Stimulated activated CD4-positive, alpha-beta T cell treated with anti-CD3 and anti-CD28 coated beads, Interleukin-15, amount 100 ng/mL, for 1 hour (primary cell): ENCODE measurements around the gene RPS19BP1.
A peak's percentile ranks its signal among the peaks of the same experiment; 100 is the strongest.

Experiments used
- DNase-seq, 2 donors: peaks; one replicate each; pipeline ENCODE4 v3.0.0-alpha.2; 2020; ENCODE audit warnings: low read depth in 1 of 2, low spot score in 1 of 2

Gene RPS19BP1, protein sequence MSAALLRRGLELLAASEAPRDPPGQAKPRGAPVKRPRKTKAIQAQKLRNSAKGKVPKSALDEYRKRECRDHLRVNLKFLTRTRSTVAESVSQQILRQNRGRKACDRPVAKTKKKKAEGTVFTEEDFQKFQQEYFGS

DNA sequence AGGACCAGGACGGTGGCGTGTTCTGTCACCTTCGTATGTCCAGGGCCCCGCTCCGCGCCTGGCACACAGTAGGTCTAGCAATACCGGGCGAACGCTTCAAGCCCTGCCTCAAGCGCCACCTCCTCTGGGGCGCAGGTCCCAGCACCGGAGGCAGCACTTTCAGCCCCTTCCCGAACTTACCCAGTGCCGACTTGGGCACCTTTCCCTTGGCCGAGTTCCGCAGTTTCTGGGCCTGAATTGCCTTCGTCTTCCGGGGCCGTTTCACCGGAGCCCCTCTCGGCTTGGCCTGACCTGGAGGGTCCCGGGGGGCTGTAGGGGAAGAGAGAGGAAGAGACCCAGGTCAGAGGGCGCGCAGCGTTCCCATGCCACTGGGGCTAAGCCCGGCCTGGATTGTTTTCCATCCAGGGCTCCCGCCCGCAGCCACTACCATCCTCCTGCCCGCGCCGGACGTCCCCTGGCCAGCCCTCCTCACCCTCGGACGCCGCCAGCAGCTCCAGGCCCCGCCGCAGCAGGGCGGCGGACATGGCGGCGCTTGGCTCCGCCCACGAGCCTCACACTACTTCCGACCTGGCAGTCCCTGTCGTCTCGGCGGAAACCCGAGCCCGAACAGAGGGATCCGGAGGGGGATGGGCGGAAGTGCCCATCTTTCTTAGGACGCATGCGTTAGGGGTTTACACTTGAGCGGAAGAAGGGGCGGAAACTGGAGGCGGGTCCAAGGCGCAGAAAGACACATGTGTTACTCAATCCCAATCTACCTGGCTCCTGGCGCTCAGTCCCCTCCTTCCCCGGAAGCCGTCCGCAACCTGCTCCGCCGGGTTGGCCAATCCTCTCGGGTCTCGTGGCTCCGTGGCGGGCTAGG lies at the start of gene RPS19BP1:
Gene RPS19BP1, minus strand, starts transcription at position 534 of the 859 bp plus-strand sequence. Its CDS starts 10 bp downstream, at position 524.
- peak; percentile 97 to 98 for DNase-seq

- no peak for DNase-seq
Measured at GRCh38 chr22:39581303-39581702, 48.8 kb upstream of the RPS19BP1 start.

DNA sequence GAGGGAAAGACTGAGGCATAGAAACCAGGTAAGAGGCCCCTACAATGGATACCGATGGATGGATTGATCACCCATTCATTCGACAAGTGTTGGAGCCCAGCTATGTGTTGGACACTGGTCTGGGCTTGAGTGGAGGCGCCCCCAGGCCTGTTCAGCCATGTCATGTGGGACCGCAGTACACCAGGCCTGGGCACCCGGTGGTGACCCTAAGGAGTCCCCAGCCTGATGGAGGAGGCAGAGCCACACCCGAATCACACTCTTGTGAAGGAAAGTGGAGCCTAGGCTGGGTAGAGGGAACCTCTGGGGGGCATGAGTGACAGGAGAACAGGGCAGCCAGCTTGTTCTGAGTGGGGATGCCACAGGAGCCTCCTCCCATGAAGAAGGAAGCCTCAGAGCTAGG lies 48.2 kb upstream of the RPS19BP1 start:
- no peak for DNase-seq

DNA sequence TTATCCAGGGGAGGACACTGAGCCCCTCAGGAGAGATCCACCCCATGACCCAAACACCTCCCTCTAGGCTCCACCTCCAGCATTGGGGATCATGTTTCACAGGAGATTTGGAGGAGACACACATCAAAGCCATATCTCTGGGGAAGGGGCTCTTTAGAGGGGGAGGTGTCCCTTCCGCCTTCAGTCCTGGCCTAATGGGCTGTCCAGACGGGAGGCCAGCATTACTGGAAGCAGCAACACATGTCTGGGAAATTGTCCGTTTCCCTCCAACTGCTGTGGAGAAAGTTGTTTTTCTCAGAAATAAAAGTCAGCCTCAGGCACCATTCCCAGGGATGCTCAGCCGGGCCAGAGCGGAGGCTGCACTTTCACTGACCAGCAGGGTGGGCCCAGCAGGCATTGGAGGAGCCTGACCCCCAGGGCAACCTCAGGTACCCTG lies 47.5 kb upstream of the RPS19BP1 start:
- DNase-seq = no peak

DNA sequence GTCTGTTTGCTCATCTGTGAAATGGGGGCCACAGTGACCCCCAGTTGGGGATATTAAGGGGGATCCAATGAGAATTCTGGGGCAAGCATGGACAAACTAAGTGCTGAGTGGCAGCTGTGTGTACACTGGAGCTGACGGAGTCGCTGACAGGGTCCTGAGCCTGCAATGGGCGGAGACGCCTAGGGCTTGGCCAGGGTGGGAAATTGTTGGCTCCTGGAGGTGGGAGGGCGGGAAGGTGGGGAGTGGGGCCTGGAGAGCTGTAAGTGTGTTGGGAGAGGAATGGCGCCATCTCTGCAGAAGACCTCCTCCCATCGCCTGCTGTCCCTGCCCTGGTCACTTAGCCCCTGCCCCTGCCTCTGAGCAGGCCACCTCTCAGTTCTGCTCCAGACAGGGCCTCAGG lies 45.4 kb upstream of the RPS19BP1 start:
- no peak for DNase-seq

DNA sequence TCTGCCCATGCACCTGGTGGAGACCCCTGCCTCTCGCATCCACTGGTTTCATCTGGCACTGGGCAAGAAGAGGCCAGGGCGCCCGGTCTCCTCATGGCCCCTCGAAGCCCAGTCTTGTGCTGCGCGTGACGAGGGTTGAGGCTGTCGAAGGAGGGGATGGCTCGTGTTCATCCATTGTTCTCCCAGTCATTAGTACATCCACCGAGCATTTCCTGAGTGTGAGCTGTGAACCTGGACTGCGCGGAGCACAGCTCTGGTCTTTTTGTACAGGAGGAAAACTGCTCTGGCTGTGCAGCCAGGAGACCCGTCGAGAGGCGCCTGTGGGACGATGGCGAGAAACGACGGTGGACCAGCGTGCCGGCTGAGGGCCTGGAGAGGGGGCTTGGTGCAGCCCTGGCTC lies 44.8 kb upstream of the RPS19BP1 start:
- no peak for DNase-seq

DNA sequence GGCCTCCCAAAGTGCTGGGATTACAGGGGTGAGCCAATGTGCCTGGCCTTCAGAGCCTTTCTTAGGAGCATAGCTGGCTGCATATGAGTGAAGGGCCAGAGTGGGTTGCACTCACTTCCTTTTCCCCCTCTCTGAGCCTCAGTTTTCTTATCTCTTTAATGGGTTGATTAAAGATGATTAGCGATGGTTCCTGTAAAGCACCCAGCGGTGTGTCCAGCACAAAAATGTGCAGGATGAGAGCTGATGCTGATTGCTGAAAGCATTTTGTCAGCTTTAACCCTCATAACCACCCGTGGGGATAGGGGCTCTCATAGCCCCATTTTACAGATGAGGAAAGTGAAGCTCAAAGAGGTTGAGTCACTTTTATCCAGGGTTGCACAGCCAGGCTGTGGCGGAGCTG lies 43.5 kb upstream of the RPS19BP1 start:
- DNase-seq = no peak

DNA sequence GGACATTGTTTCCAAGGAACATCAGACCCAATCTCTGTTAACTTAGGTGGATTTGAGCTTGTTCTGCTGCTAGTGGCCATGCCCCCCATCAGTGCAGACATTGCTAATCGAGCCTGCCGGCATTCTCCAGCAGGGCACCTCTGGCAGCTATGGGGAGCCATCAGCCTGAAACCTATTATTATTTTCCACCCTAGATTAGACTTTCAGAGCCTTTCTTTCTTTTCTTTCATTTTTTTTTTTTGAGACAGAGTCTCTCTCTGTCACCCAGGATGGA lies 42.9 kb upstream of the RPS19BP1 start:
- no peak for DNase-seq

- DNase-seq = no peak
Measured at GRCh38 chr22:39574779-39575551, 42.4 kb upstream of the RPS19BP1 start.

DNA sequence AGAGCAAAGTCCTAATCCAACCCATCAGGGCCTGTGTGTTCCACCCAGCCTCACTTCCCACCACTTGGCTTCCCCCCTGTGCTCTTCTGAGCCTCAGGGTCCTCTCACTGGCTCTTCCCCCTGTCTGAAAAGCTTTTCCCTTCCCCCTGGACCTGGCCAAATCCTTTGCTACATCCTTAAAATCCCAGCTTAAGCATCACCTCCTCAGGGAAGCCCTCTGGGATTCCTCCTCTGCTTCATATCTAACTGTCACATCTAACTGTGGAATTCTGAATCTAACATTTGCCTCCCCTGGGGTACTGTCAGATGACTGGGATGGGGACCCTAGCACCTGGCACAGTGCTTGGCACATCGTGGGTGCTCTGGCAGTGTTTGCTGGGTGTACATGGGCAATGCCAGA lies 39.0 kb upstream of the RPS19BP1 start:
- no peak for DNase-seq

DNA sequence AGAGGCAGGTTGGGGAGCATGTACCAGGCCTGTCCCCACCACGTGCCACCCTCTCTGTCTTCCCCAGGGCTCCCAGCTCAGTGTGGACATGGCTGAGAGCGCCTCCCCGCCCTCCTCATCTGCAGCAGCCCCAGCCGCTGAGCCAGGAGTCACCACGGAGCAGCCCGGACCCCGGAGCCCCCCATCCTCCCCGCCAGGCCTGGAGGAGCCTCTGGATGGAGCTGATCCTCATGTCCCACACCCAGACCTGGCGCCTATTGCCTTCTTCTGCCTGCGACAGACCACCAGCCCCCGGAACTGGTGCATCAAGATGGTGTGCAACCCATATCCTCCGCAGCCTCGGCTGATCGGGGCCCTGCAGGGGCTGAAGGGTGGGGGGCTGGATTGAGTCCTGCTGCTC lies 38.1 kb upstream of the RPS19BP1 start, which contains the start of gene CACNA1I:
Gene CACNA1I, plus strand, starts transcription at position 89 of the 400 bp plus-strand sequence. Its CDS starts 0 bp downstream, at position 89.
- no peak for DNase-seq

DNA sequence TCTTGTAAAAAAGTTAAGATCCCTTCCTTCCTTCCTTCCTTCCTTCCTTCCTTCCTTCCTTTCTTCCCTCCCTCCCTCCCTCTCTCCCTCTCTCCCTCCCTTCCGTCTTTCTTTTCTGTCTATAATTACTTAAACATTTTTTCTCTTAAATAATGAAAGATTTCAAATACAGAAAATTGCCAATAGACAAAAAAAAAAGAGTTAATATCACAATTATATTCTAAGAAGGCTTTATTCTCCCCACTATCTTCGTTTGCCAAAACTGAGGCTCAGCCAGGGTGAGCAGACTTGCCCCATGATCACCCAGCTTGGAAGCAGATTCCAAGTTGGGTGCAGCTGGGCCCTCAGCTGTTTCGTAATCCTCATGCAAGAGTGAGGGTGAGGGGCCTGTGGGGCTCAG lies 37.7 kb upstream of the RPS19BP1 start:
- DNase-seq = no peak

- no peak for DNase-seq
Measured at GRCh38 chr22:39569066-39569465, 36.5 kb upstream of the RPS19BP1 start.

GRCh38 chr22:39568278-39568981 lies 35.9 kb upstream of the RPS19BP1 start:
- DNase-seq = no peak

- DNase-seq = peak; percentile 7 to 18
Measured at GRCh38 chr22:39567135-39567946, 34.8 kb upstream of the RPS19BP1 start.

DNA sequence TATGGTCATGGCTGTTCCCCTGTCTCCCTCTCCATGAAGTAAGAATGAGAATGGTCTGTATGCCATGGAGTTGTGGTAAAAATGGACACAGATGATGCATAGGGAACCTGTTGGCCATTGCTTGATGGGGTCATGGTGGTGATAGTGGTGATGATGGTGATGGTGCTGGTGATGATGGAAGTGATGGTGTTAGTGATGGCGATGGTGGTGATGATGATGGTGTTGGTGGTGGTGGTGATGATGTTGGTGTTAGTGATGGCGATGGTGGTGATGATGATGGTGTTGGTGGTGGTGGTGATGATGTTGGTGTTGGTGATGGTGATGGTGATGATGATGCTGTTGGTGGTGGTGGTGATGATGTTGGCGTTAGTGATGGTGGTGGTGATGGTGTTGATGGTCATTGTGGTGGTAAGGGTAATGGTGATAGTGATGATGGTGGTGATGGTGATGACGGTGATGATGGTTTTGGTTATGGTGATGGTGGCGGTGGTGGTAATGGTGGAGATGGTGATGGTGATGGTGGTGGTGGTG lies 32.9 kb upstream of the RPS19BP1 start:
- no peak for DNase-seq

GRCh38 chr22:39563571-39564428 lies 31.3 kb upstream of the RPS19BP1 start:
- DNase-seq = no peak

GRCh38 chr22:39562839-39563489 lies 30.4 kb upstream of the RPS19BP1 start:
- DNase-seq = no peak

GRCh38 chr22:39560127-39560526 lies 27.6 kb upstream of the RPS19BP1 start:
- DNase-seq = no peak
